ENCODE measurements around the gene DDOST. TPM values are rescaled to one million over a fixed set of nuclear protein-coding genes. Genes with fewer than 3 reads are reported as not detected.

DDOST gene
- total RNA-seq, 1 experiment from 2014 or later: 292 TPM

GRCh38 chr1:20691872-20692271 is 30.7 kb upstream of the DDOST start:
- ChIA-PET CTCF (interaction anchor here (0.7 kb wide), 1 partner anchor 525 kb away, joined by 3 read pairs; no protein-coding TSS in a partner anchor), POLR2A (no interaction called here)
- Mint-ChIP-seq H3K9me3 (ENCODE audit: unreplicated experiment) (no peaks in the 10 kb centered on the region), H3K4me3 (ENCODE audit: unreplicated experiment) (no peak overlapping the region), H3K27me3 (ENCODE audit: insufficient read depth, unreplicated experiment) (no peaks in the 10 kb centered on the region), H3K4me1 (ENCODE audit: insufficient read depth, unreplicated experiment) (peaks cover 5% of the 10 kb centered on the region), H3K36me3 (ENCODE audit: insufficient read depth, unreplicated experiment) (no peaks in the 10 kb centered on the region), H3K27ac (ENCODE audit: low read depth, unreplicated experiment) (no peak overlapping the region)
- no peak for DNase-seq (ENCODE audit: unreplicated experiment)
- no TSS peak for BruUV-seq (replicated peaks)
- intact Hi-C loops (cut with micrococcal nuclease): loop anchor here (10.0 kb wide), 2 partner anchors 153 to 673 kb away; no protein-coding TSS in a partner anchor
- TF ChIP-seq CTCF (IDR thresholded peaks at IDR 0.05; ENCODE audit: unreplicated experiment): no peak

- TF ChIP-seq CTCF (IDR thresholded peaks at IDR 0.05; ENCODE audit: unreplicated experiment): no peak
- CTCF ChIA-PET: interaction anchor here (2.3 kb wide), 1 partner anchor 506 kb away, joined by 6 read pairs; no protein-coding TSS in a partner anchor
Observed at GRCh38 chr1:20689645-20690056, 28.5 kb upstream of the DDOST start.

GRCh38 chr1:20686883-20687725 is 25.9 kb upstream of the DDOST start:
- no peak overlapping the region for H3K4me3 Mint-ChIP-seq (ENCODE audit: unreplicated experiment)
- intact Hi-C loops (cut with micrococcal nuclease): no loop called here
- H3K36me3 Mint-ChIP-seq (ENCODE audit: insufficient read depth, unreplicated experiment): no peaks in the 10 kb centered on the region

More at GRCh38 chr1:20689645-20690056, 28.5 kb upstream of the DDOST start:
- intact Hi-C loops (cut with micrococcal nuclease): loop anchor here (10.0 kb wide), 2 partner anchors 155 to 675 kb away; no protein-coding TSS in a partner anchor
- no TSS peak for BruUV-seq (replicated peaks)
- no peak for DNase-seq (ENCODE audit: unreplicated experiment)
- Mint-ChIP-seq H3K36me3 (ENCODE audit: insufficient read depth, unreplicated experiment) (no peaks in the 10 kb centered on the region), H3K4me3 (ENCODE audit: unreplicated experiment) (no peak overlapping the region), H3K27ac (ENCODE audit: low read depth, unreplicated experiment) (no peak overlapping the region), H3K9me3 (ENCODE audit: unreplicated experiment) (no peaks in the 10 kb centered on the region), H3K4me1 (ENCODE audit: insufficient read depth, unreplicated experiment) (no peaks in the 10 kb centered on the region), H3K27me3 (ENCODE audit: insufficient read depth, unreplicated experiment) (no peaks in the 10 kb centered on the region)
- POLR2A ChIA-PET: no interaction called here

More at GRCh38 chr1:20686883-20687725, 25.9 kb upstream of the DDOST start:
- BruUV-seq (replicated peaks): no TSS peak
- TF ChIP-seq CTCF (IDR thresholded peaks at IDR 0.05; ENCODE audit: unreplicated experiment): no peak
- H3K9me3 Mint-ChIP-seq (ENCODE audit: unreplicated experiment): no peaks in the 10 kb centered on the region
- H3K4me1 Mint-ChIP-seq (ENCODE audit: insufficient read depth, unreplicated experiment): no peaks in the 10 kb centered on the region
- POLR2A ChIA-PET: no interaction called here
- no peaks in the 10 kb centered on the region for H3K27me3 Mint-ChIP-seq (ENCODE audit: insufficient read depth, unreplicated experiment)
- DNase-seq (ENCODE audit: unreplicated experiment): no peak
- H3K27ac Mint-ChIP-seq (ENCODE audit: low read depth, unreplicated experiment): no peak overlapping the region
- CTCF ChIA-PET: interaction anchor here (0.6 to 1.5 kb wide), 2 partner anchors 10 to 187 kb away, joined by 3 to 7 read pairs; no protein-coding TSS in a partner anchor

Measured in MCF 10A (cell line).